Liver (tissue), 9 donors: ENCODE results near the gene MRFAP1. TPM values are rescaled to one million over a fixed set of nuclear protein-coding genes. Genes with fewer than 3 reads are reported as not detected.
A peak's percentile ranks its signal among the peaks of the same experiment; 100 is the strongest.

Experiments
- DNase-seq: peaks from one replicate; pipeline ENCODE4 v3.0.0-alpha.2; 2017; ENCODE audit warnings: low spot score
- H3K27ac ChIP-seq, 2 donors: one replicate each; pipeline ENCODE4 v1.7.0; 2013; ENCODE audit warnings: inconsistent platforms in 2 of 2, low read length in 2 of 2, control low read depth in 1 of 2, low read depth in 1 of 2, mild to moderate bottlenecking in 1 of 2
- H3K27me3 ChIP-seq, 4 donors: one replicate each; pipeline versions ENCODE4 v1.6.1 to v1.7.0; 2013; ENCODE audit warnings: low read length in 3 of 4, inconsistent platforms in 1 of 4, mild to moderate bottlenecking in 1 of 4, moderate library complexity in 1 of 4; ENCODE audit not compliant: control insufficient read depth in 4 of 4, insufficient read depth in 4 of 4
- H3K36me3 ChIP-seq, 4 donors: one replicate each; pipeline versions ENCODE4 v1.6.1 to v1.7.0; 2013; ENCODE audit warnings: low read length in 3 of 4, mild to moderate bottlenecking in 3 of 4, low read depth in 1 of 4, moderate library complexity in 1 of 4; ENCODE audit not compliant: control insufficient read depth in 4 of 4, insufficient read depth in 3 of 4
- H3K4me1 ChIP-seq, 4 donors: one replicate each; pipeline versions ENCODE4 v1.6.1 to v1.7.0; 2013; ENCODE audit warnings: low read length in 3 of 4, mild to moderate bottlenecking in 3 of 4, moderate library complexity in 1 of 4; ENCODE audit not compliant: control insufficient read depth in 4 of 4, insufficient read depth in 4 of 4
- H3K4me3 ChIP-seq, 3 donors: one replicate each; pipeline versions ENCODE4 v1.6.1 to v1.7.0; 2013; ENCODE audit warnings: low read length in 3 of 3, control low read depth in 1 of 3, low read depth in 1 of 3, mild to moderate bottlenecking in 1 of 3
- H3K9ac ChIP-seq, 2 donors: one replicate each; pipeline ENCODE4 v1.7.0; 2013; ENCODE audit warnings: low read length in 2 of 2, mild to moderate bottlenecking in 2 of 2, moderate library complexity in 2 of 2, control low read depth in 1 of 2, low read depth in 1 of 2
- H3K9me3 ChIP-seq, 4 donors: one replicate each; pipeline versions ENCODE4 v1.6.1 to v1.7.0; 2013; ENCODE audit warnings: low read length in 3 of 4; ENCODE audit not compliant: control insufficient read depth in 4 of 4
- EGR1 ChIP-seq, 2 donors: IDR thresholded peaks; 2 replicates each; pipeline ENCODE4 v1.6.1; 2016 to 2018; ENCODE audit warnings: antibody characterized with exemption in 2 of 2, low read depth in 2 of 2
- FOXA1 ChIP-seq: IDR thresholded peaks from 2 replicates; pipeline ENCODE4 v1.6.1; 2016; ENCODE audit warnings: antibody characterized with exemption
- FOXA2 ChIP-seq: IDR thresholded peaks from 2 replicates; pipeline ENCODE4 v1.6.1; 2016; ENCODE audit warnings: antibody characterized with exemption
- GABPA ChIP-seq, 2 donors: IDR thresholded peaks in 1 of 2; conservative IDR thresholded peaks in 1 of 2; 2 replicates each; pipeline ENCODE4 v1.6.1; 2016; ENCODE audit warnings: antibody characterized with exemption in 2 of 2, mild to moderate bottlenecking in 1 of 2, moderate library complexity in 1 of 2
- HNF4A ChIP-seq, 2 donors: conservative IDR thresholded peaks; 2 replicates each; pipeline ENCODE4 v1.6.1; 2016; ENCODE audit warnings: antibody characterized with exemption in 2 of 2, mild to moderate bottlenecking in 2 of 2
- HNF4G ChIP-seq: IDR thresholded peaks from 2 replicates; pipeline ENCODE4 v1.6.1; 2016; ENCODE audit warnings: antibody characterized with exemption
- JUND ChIP-seq, 2 donors: IDR thresholded peaks; 2 replicates each; pipeline ENCODE4 v1.6.1; 2016; ENCODE audit warnings: antibody characterized with exemption in 2 of 2
- NR2F2 ChIP-seq: IDR thresholded peaks from 2 replicates; pipeline ENCODE4 v1.6.1; 2016; ENCODE audit warnings: antibody characterized with exemption
- RAD21 ChIP-seq, 2 donors: IDR thresholded peaks; 2 replicates each; pipeline ENCODE4 v1.6.1; 2016; ENCODE audit warnings: antibody characterized with exemption in 2 of 2, mild to moderate bottlenecking in 2 of 2
- SP1 ChIP-seq: IDR thresholded peaks from 2 replicates; pipeline ENCODE4 v1.6.1; 2018; ENCODE audit warnings: antibody characterized with exemption, mild to moderate bottlenecking
- TAF1 ChIP-seq: conservative IDR thresholded peaks from 2 replicates; pipeline ENCODE4 v1.6.1; 2016; ENCODE audit warnings: antibody characterized with exemption, mild to moderate bottlenecking
- YY1 ChIP-seq: IDR thresholded peaks from 2 replicates; pipeline ENCODE4 v1.6.1; 2016; ENCODE audit warnings: antibody characterized with exemption, mild to moderate bottlenecking
- WGBS: extraction: QIAGEN DNeasy Blood & Tissue Kit; methylation state at CpG from one replicate; pipeline ENCODE4 v1.1.7; 2013; 5-methylcytosine and 5-hydroxymethylcytosine counted together
- polyA plus RNA-seq, 2 donors: library from polyadenylated mRNA; stranded (reverse) in 1 of 2; unstranded in 1 of 2; fragments of 200-250 nt in 1 of 2; fragments of >200 nt in 1 of 2; fragmentation: Nextera tagmentation in 1 of 2; extraction: Ambion mirVana in 1 of 2; gene quantifications; one replicate each; pipeline versions ENCODE4 v1.2.1 to v1.2.3, GENCODE V29; 2013 to 2015
- total RNA-seq, 2 donors: library from RNA; depleted of rRNA; stranded (reverse); fragments of >200 nt; gene quantifications; one replicate each; pipeline ENCODE4 v1.2.3, GENCODE V29; 2014
- TF ChIP-seq, protein P1 (sequence below): fragments of 150-350 bp; IDR thresholded peaks from 2 replicates; pipeline ENCODE4 v1.5.1; 2017; ENCODE audit warnings: improper control_type of control experiment, low read depth, low read length; ENCODE audit not compliant: missing input control
- TF ChIP-seq, protein P2 (sequence below): IDR thresholded peaks from 2 replicates; pipeline ENCODE4 v1.6.1; 2016; ENCODE audit warnings: antibody characterized with exemption, mild to moderate bottlenecking
- TF ChIP-seq, protein P3 (sequence below): IDR thresholded peaks from 2 replicates; pipeline ENCODE4 v1.6.1; 2016; ENCODE audit warnings: antibody characterized with exemption
- TF ChIP-seq, protein P4 (sequence below): IDR thresholded peaks from 2 replicates; pipeline ENCODE4 v1.6.1; 2016; ENCODE audit warnings: antibody characterized with exemption
- TF ChIP-seq, protein P5 (sequence below): IDR thresholded peaks from 2 replicates; pipeline ENCODE4 v1.6.1; 2016; ENCODE audit warnings: antibody characterized with exemption
- donor health status: healthy.
- donor health status: healthy.
- donor health status: healthy.
- donor health status: healthy.
- donor health status: healthy.

MRFAP1 gene
- total and polyA plus RNA-seq, 4 donors = 78.5 to 176 (median 104) TPM

DNA sequence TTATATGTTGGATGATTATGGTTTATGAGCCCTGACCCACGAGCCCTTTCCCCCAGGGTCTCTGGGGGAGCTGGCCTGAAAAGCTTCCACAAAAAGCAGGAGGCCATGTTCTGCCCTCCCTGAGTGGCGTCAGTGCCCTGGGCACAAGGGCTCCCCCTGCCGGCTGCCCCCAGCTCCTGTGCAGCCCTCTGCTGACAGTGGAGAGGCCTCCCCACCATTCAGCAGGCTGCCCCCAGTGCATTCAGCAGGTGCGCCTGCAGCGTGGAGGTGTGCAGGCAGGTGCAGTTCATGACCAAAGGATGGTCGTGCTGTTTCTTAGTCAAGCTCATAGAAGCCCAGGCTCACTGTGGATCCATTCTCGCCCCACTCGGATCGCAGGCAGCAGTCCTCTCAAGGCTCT lies 40.7 kb downstream of the MRFAP1 start (continued):
- TF ChIP-seq, protein P1, sequence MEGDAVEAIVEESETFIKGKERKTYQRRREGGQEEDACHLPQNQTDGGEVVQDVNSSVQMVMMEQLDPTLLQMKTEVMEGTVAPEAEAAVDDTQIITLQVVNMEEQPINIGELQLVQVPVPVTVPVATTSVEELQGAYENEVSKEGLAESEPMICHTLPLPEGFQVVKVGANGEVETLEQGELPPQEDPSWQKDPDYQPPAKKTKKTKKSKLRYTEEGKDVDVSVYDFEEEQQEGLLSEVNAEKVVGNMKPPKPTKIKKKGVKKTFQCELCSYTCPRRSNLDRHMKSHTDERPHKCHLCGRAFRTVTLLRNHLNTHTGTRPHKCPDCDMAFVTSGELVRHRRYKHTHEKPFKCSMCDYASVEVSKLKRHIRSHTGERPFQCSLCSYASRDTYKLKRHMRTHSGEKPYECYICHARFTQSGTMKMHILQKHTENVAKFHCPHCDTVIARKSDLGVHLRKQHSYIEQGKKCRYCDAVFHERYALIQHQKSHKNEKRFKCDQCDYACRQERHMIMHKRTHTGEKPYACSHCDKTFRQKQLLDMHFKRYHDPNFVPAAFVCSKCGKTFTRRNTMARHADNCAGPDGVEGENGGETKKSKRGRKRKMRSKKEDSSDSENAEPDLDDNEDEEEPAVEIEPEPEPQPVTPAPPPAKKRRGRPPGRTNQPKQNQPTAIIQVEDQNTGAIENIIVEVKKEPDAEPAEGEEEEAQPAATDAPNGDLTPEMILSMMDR = peak; percentile 19
- TF ChIP-seq TAF1 (no peak), RAD21 (IDR thresholded peaks at IDR 0.05) (peak in 1 of 2 donors; percentile 23), YY1 (no peak)

DNA sequence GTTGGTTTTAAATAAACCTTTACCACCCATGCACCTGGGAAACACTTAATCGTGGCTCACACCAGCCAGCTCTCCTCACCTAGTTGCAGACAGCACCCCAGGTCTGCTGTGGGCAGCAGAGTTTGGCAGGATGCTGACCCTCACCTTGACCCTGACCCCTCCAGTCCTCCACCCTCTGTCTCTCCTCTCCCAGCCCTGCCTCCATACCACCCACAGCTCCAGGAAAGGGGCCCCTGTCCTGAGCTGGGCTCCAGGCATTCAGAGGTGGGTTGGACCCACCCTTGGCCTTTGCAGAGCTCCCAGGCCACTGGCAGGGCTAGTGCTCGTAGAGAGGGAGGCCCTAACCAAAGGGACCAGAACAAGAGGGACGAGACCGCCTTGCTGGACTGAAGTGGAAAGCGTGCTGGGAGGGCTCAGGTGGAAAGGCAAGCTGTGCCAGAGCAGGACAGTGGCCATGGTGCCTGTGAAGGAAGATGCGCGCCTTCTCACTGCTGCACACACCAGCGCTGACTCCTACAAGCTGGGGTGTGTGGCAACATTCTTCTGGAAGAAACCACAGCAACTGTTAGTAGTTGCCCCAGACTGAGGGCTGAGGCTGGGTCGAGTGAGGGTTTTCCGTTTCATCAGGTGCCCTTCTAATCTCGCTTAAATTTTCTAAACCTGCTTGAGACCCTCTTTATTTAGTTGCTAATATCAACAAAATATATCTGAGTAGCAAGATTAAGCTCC lies 42.5 kb downstream of the MRFAP1 start:
- Histone ChIP-seq H3K9me3 (no peaks in the 10 kb centered on the region), H3K9ac (no peak overlapping the region), H3K4me1 (peaks cover 0 to 2% (median under 1%) of the 10 kb centered on the region in 4 donors), H3K4me3 (no peak overlapping the region), H3K27me3 (no peaks in the 10 kb centered on the region), H3K27ac (no peak overlapping the region), H3K36me3 (no peaks in the 10 kb centered on the region)
- no peak for DNase-seq
- 89% methylated on average over 11 of the region's 11 CpGs for WGBS
- TF ChIP-seq SP1 (no peak), HNF4A (conservative IDR thresholded peaks at IDR 0.05) (no peak), FOXA1 (no peak), NR2F2 (no peak), GABPA (IDR thresholded peaks at IDR 0.05 in 1 of 2, conservative IDR thresholded peaks at IDR 0.05 in 1 of 2) (no peak), JUND (IDR thresholded peaks at IDR 0.05) (no peak), EGR1 (IDR thresholded peaks at IDR 0.05; ENCODE audit: low read depth in 2 of 2) (no peak), YY1 (no peak), FOXA2 (no peak), TAF1 (no peak), HNF4G (no peak)
- TF ChIP-seq, protein P1 = no peak
- TF ChIP-seq, protein P2, sequence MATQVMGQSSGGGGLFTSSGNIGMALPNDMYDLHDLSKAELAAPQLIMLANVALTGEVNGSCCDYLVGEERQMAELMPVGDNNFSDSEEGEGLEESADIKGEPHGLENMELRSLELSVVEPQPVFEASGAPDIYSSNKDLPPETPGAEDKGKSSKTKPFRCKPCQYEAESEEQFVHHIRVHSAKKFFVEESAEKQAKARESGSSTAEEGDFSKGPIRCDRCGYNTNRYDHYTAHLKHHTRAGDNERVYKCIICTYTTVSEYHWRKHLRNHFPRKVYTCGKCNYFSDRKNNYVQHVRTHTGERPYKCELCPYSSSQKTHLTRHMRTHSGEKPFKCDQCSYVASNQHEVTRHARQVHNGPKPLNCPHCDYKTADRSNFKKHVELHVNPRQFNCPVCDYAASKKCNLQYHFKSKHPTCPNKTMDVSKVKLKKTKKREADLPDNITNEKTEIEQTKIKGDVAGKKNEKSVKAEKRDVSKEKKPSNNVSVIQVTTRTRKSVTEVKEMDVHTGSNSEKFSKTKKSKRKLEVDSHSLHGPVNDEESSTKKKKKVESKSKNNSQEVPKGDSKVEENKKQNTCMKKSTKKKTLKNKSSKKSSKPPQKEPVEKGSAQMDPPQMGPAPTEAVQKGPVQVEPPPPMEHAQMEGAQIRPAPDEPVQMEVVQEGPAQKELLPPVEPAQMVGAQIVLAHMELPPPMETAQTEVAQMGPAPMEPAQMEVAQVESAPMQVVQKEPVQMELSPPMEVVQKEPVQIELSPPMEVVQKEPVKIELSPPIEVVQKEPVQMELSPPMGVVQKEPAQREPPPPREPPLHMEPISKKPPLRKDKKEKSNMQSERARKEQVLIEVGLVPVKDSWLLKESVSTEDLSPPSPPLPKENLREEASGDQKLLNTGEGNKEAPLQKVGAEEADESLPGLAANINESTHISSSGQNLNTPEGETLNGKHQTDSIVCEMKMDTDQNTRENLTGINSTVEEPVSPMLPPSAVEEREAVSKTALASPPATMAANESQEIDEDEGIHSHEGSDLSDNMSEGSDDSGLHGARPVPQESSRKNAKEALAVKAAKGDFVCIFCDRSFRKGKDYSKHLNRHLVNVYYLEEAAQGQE = no peak
- TF ChIP-seq, protein P3, sequence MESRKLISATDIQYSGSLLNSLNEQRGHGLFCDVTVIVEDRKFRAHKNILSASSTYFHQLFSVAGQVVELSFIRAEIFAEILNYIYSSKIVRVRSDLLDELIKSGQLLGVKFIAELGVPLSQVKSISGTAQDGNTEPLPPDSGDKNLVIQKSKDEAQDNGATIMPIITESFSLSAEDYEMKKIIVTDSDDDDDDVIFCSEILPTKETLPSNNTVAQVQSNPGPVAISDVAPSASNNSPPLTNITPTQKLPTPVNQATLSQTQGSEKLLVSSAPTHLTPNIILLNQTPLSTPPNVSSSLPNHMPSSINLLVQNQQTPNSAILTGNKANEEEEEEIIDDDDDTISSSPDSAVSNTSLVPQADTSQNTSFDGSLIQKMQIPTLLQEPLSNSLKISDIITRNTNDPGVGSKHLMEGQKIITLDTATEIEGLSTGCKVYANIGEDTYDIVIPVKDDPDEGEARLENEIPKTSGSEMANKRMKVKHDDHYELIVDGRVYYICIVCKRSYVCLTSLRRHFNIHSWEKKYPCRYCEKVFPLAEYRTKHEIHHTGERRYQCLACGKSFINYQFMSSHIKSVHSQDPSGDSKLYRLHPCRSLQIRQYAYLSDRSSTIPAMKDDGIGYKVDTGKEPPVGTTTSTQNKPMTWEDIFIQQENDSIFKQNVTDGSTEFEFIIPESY = no peak
- TF ChIP-seq, protein P4, sequence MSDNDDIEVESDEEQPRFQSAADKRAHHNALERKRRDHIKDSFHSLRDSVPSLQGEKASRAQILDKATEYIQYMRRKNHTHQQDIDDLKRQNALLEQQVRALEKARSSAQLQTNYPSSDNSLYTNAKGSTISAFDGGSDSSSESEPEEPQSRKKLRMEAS = no peak
- TF ChIP-seq, protein P5, sequence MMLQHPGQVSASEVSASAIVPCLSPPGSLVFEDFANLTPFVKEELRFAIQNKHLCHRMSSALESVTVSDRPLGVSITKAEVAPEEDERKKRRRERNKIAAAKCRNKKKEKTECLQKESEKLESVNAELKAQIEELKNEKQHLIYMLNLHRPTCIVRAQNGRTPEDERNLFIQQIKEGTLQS = no peak
